Spleen (tissue), 7 donors: ENCODE data around the gene PRDM5.

Experiments used
- POLR2A ChIP-seq, 3 donors: fragments of 450-650 bp; IDR thresholded peaks; one replicate each; pipeline ENCODE4 v1.5.1; 2017; ENCODE audit warnings: antibody characterized with exemption in 3 of 3, mild to moderate bottlenecking in 1 of 3
- TF ChIP-seq, protein P1 (sequence below), 11 experiments: fragments of 200-600 bp in 7 of 11; fragments of 450-650 bp in 4 of 11; sonication (generic) in 4 of 11; IDR thresholded peaks in 8 of 11; conservative IDR thresholded peaks in 3 of 11; 1 replicate in 7 of 11; 2 replicates in 4 of 11; pipeline versions ENCODE4 v1.4.0 to v1.8.0; 2016 to 2021; ENCODE audit warnings: antibody characterized with exemption in 11 of 11, inconsistent platforms in 4 of 11, mild to moderate bottlenecking in 1 of 11
- donor health status: DM: no; HTN: no; CAD: no; lungs with moderate emphysema.
- donor health status: DM: no; HTN: no; CAD: no.
- donor health status: DM: no; HTN: no; CAD: no.

DNA sequence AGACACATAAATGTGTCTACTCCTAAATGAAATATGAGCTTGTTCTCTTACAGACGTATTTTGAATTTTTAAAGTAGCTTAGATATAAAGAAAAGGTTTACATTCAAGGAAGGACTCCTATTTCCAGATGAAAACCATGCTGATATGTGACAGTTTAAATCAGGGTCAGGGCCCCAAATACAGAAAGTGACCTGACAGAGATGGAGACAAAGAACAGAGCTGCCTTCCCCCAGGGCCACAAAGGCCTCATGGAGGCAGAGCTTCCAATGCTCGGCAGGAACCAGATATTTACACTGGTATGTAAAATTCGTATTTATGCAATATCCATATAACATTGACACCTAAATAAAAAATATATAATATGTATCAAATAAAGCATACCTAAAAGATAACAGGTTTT lies 124.0 kb downstream of the PRDM5 start:
- TF ChIP-seq, protein P1, sequence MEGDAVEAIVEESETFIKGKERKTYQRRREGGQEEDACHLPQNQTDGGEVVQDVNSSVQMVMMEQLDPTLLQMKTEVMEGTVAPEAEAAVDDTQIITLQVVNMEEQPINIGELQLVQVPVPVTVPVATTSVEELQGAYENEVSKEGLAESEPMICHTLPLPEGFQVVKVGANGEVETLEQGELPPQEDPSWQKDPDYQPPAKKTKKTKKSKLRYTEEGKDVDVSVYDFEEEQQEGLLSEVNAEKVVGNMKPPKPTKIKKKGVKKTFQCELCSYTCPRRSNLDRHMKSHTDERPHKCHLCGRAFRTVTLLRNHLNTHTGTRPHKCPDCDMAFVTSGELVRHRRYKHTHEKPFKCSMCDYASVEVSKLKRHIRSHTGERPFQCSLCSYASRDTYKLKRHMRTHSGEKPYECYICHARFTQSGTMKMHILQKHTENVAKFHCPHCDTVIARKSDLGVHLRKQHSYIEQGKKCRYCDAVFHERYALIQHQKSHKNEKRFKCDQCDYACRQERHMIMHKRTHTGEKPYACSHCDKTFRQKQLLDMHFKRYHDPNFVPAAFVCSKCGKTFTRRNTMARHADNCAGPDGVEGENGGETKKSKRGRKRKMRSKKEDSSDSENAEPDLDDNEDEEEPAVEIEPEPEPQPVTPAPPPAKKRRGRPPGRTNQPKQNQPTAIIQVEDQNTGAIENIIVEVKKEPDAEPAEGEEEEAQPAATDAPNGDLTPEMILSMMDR (IDR thresholded peaks at IDR 0.05 in 8 of 11, conservative IDR thresholded peaks at IDR 0.05 in 3 of 11), result no peak
- no peak for TF ChIP-seq POLR2A (IDR thresholded peaks at IDR 0.05)
